SK-N-SH treated with all-trans-retinoic acid at 6 μM for 48 hours (cell line): Measurements from ENCODE around the gene COBL.

Experiments used
- ATAC-seq: fragments of 200-7000 bp; cut with Tn5 transposase; 3 replicates; pipeline ENCODE4 v1.9.1; 2020; ENCODE audit warnings: mild to moderate bottlenecking, moderate library complexity
- ARNTL ChIP-seq: fragments of 450-650 bp; formaldehyde crosslinking; IDR thresholded peaks from 2 replicates; pipeline ENCODE4 v1.5.0; 2020; ENCODE audit warnings: low read depth, mild to moderate bottlenecking, moderate library complexity, borderline replicate concordance
- BACH2 ChIP-seq: fragments of 250-450 bp; sonication (Bioruptor Pico); IDR thresholded peaks from 2 replicates; pipeline ENCODE4 v1.9.0; 2021; ENCODE audit warnings: mild to moderate bottlenecking, borderline replicate concordance
- ESRRG ChIP-seq: fragments of 250-450 bp; sonication (Bioruptor Pico); IDR thresholded peaks from 2 replicates; pipeline ENCODE4 v1.6.1; 2021; ENCODE audit warnings: mild to moderate bottlenecking
- GLIS3 ChIP-seq: fragments of 250-450 bp; sonication (Bioruptor Pico); IDR thresholded peaks from 2 replicates; pipeline ENCODE4 v1.5.0; 2020; ENCODE audit warnings: mild to moderate bottlenecking, moderate library complexity
- ISL1 ChIP-seq: fragments of 250-450 bp; sonication (Bioruptor Pico); IDR thresholded peaks from 2 replicates; pipeline ENCODE4 v2.1.2; 2022; ENCODE audit warnings: mild to moderate bottlenecking, moderate library complexity
- OSR1 ChIP-seq: fragments of 250-450 bp; sonication (Bioruptor Pico); IDR thresholded peaks from 2 replicates; pipeline ENCODE4 v1.8.0; 2022; ENCODE audit warnings: moderate library complexity, mild to moderate bottlenecking, inconsistent platforms
- PPARA ChIP-seq: fragments of 250-450 bp; sonication (Bioruptor Pico); IDR thresholded peaks from 2 replicates; pipeline ENCODE4 v1.5.0; 2020; ENCODE audit warnings: mild to moderate bottlenecking, borderline replicate concordance
- RARB ChIP-seq: fragments of 250-450 bp; sonication (Bioruptor Pico); IDR thresholded peaks from 2 replicates; pipeline ENCODE4 v1.8.0; 2021; ENCODE audit warnings: mild to moderate bottlenecking, moderate library complexity
- SNAI2 ChIP-seq: fragments of 250-450 bp; sonication (Bioruptor Pico); IDR thresholded peaks from 2 replicates; pipeline ENCODE4 v1.5.0; 2020; ENCODE audit warnings: mild to moderate bottlenecking, moderate library complexity
- TCF4 ChIP-seq: fragments of 250-450 bp; sonication (Bioruptor Pico); IDR thresholded peaks from 2 replicates; pipeline ENCODE4 v1.8.0; 2021; ENCODE audit warnings: mild to moderate bottlenecking, moderate library complexity, borderline replicate concordance
- TOX ChIP-seq: fragments of 250-450 bp; sonication (Bioruptor Pico); IDR thresholded peaks from 2 replicates; pipeline ENCODE4 v1.8.0; 2021; ENCODE audit warnings: mild to moderate bottlenecking, moderate library complexity, borderline replicate concordance
- ZC3H10 ChIP-seq: fragments of 250-450 bp; sonication (Bioruptor Pico); IDR thresholded peaks from 2 replicates; pipeline ENCODE4 v1.5.1; 2021; ENCODE audit warnings: mild to moderate bottlenecking, moderate library complexity
- ZFP3 ChIP-seq: fragments of 250-450 bp; sonication (Bioruptor Pico); IDR thresholded peaks from 2 replicates; pipeline ENCODE4 v1.5.0; 2020; ENCODE audit warnings: mild to moderate bottlenecking, moderate library complexity
- ZFP30 ChIP-seq: fragments of 450-650 bp; formaldehyde crosslinking; IDR thresholded peaks from 2 replicates; pipeline ENCODE4 v1.5.0; 2022; ENCODE audit warnings: mild to moderate bottlenecking, moderate library complexity
- ZNF565 ChIP-seq: fragments of 450-650 bp; formaldehyde crosslinking; conservative IDR thresholded peaks from 2 replicates; pipeline ENCODE4 v1.5.0; 2020; ENCODE audit warnings: low read depth, mild to moderate bottlenecking, moderate library complexity
- ZNF70 ChIP-seq: fragments of 450-650 bp; formaldehyde crosslinking; IDR thresholded peaks from 2 replicates; pipeline ENCODE4 v1.5.0; 2020; ENCODE audit warnings: mild to moderate bottlenecking, moderate library complexity
- ZNF8 ChIP-seq: fragments of 450-650 bp; formaldehyde crosslinking; IDR thresholded peaks from 2 replicates; pipeline ENCODE4 v1.5.0; 2020; ENCODE audit warnings: mild to moderate bottlenecking, moderate library complexity
- TF ChIP-seq, protein P1 (sequence below): fragments of 250-450 bp; sonication (Bioruptor Pico); IDR thresholded peaks from 2 replicates; pipeline ENCODE4 v1.5.1; 2020; ENCODE audit warnings: low read depth, mild to moderate bottlenecking, moderate library complexity
- TF ChIP-seq, protein P2 (sequence below): fragments of 250-450 bp; sonication (Bioruptor Pico); IDR thresholded peaks from 2 replicates; pipeline ENCODE4 v1.5.0; 2020; ENCODE audit warnings: mild to moderate bottlenecking, moderate library complexity
- TF ChIP-seq, protein P3 (sequence below): fragments of 250-450 bp; sonication (Bioruptor Pico); IDR thresholded peaks from 2 replicates; pipeline ENCODE4 v1.8.0; 2021; ENCODE audit warnings: low read depth, mild to moderate bottlenecking, moderate library complexity, borderline replicate concordance
- TF ChIP-seq, protein P4 (sequence below): fragments of 250-450 bp; sonication (Bioruptor Pico); IDR thresholded peaks from 2 replicates; pipeline ENCODE4 v1.5.1; 2021; ENCODE audit warnings: mild to moderate bottlenecking, moderate library complexity
- TF ChIP-seq, protein P5 (sequence below): fragments of 250-450 bp; sonication (Bioruptor Pico); IDR thresholded peaks from 2 replicates; pipeline ENCODE4 v1.8.0; 2020; ENCODE audit warnings: mild to moderate bottlenecking, moderate library complexity, borderline replicate concordance

COBL gene, protein sequence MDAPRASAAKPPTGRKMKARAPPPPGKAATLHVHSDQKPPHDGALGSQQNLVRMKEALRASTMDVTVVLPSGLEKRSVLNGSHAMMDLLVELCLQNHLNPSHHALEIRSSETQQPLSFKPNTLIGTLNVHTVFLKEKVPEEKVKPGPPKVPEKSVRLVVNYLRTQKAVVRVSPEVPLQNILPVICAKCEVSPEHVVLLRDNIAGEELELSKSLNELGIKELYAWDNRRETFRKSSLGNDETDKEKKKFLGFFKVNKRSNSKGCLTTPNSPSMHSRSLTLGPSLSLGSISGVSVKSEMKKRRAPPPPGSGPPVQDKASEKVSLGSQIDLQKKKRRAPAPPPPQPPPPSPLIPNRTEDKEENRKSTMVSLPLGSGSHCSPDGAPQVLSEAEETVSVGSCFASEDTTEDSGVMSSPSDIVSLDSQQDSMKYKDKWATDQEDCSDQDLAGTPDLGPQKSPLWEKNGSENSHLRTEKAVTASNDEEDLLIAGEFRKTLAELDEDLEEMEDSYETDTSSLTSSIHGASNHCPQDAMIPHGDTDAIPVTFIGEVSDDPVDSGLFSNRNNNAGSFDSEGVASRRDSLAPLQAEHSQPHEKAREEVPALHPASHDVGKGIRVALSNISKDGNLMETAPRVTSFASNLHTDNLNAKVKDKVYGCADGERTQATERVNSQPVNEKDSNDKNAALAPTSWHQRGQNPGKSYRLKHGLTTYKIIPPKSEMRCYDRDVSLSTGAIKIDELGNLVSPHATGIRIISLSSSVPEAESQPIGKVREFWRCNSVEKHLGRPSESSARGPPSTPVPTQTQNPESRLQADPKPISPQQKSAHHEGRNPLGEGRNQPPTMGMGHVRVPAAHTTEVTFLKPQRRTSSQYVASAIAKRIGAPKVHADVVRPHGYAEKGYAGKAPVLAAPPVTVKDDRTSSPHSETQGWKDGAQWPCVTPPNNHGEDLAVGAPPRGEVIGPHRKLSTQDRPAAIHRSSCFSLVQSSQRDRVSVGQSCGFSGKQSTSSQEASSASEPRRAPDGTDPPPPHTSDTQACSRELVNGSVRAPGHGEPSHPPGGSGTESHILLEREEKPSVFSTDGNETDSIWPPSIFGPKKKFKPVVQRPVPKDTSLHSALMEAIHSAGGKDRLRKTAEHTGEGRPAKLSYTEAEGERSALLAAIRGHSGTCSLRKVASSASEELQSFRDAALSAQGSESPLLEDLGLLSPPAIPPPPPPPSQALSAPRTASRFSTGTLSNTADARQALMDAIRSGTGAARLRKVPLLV

DNA sequence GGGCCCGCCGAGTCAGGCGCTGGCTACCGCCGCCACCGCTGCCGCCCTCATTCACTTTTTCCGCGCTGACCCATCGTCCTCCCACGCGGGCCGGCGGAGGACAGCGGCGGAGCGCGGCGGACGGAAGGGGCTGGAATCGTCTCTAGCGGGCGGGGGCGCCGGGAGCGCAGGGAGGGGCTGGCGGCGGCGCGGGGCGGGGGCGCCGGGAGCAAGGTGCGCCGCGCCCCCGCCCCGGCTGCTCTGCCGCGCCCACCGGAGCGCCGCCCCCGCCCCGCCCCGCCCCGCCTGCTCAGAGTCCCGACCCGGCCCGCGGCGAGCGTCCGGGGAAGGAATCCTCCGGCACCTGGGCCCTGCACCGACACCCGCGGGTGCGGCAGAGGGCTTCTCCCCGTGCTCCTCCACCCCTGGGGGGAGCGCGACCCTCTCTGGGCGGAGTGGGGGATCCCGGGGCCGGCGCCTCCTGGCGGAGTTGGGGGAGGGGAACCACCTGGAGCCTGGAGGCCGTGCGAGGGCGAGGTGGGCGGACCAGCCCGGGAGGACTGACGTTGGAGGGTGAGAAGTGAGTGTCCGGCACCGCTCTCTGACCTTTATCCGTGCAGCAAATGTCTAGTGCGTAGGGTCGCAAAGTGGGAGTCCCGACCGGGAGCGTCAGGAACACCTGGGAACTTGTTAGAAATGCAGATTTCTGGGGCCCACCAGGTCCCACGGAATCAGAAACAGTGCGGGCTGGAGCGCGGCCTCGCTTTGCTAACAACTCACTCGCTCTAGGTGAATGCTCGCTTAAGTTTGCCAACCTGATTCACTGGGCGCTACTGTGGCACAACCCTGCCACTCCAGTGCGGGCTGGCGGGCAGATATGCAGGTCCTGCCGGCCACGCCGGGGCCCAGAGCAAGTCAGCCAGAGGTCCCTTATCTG lies at the start of gene COBL:
Gene COBL (minus strand): TSS at position 144 of the 916 bp plus-strand sequence. CDS start 176 bp downstream, outside the sequence.
- no peak for ATAC-seq
- no peak for TF ChIP-seq ZNF565 (CRISPR knock-in tag)
- TF ChIP-seq, protein P1, sequence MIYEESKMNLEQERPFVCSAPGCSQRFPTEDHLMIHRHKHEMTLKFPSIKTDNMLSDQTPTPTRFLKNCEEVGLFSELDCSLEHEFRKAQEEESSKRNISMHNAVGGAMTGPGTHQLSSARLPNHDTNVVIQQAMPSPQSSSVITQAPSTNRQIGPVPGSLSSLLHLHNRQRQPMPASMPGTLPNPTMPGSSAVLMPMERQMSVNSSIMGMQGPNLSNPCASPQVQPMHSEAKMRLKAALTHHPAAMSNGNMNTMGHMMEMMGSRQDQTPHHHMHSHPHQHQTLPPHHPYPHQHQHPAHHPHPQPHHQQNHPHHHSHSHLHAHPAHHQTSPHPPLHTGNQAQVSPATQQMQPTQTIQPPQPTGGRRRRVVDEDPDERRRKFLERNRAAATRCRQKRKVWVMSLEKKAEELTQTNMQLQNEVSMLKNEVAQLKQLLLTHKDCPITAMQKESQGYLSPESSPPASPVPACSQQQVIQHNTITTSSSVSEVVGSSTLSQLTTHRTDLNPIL (CRISPR knock-in tag): no peak
- TF ChIP-seq TCF4 (CRISPR knock-in tag): no peak
- TF ChIP-seq ESRRG (CRISPR knock-in tag): no peak
- TF ChIP-seq RARB (CRISPR knock-in tag): no peak
- no peak for TF ChIP-seq GLIS3 (CRISPR knock-in tag)
- TF ChIP-seq ZFP3 (CRISPR knock-in tag): no peak
- TF ChIP-seq, protein P2, sequence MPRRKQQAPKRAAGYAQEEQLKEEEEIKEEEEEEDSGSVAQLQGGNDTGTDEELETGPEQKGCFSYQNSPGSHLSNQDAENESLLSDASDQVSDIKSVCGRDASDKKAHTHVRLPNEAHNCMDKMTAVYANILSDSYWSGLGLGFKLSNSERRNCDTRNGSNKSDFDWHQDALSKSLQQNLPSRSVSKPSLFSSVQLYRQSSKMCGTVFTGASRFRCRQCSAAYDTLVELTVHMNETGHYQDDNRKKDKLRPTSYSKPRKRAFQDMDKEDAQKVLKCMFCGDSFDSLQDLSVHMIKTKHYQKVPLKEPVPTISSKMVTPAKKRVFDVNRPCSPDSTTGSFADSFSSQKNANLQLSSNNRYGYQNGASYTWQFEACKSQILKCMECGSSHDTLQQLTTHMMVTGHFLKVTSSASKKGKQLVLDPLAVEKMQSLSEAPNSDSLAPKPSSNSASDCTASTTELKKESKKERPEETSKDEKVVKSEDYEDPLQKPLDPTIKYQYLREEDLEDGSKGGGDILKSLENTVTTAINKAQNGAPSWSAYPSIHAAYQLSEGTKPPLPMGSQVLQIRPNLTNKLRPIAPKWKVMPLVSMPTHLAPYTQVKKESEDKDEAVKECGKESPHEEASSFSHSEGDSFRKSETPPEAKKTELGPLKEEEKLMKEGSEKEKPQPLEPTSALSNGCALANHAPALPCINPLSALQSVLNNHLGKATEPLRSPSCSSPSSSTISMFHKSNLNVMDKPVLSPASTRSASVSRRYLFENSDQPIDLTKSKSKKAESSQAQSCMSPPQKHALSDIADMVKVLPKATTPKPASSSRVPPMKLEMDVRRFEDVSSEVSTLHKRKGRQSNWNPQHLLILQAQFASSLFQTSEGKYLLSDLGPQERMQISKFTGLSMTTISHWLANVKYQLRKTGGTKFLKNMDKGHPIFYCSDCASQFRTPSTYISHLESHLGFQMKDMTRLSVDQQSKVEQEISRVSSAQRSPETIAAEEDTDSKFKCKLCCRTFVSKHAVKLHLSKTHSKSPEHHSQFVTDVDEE (CRISPR knock-in tag): no peak
- TF ChIP-seq ZNF8 (CRISPR knock-in tag): no peak
- TF ChIP-seq ZNF70: no peak
- no peak for TF ChIP-seq OSR1
- TF ChIP-seq ISL1 (CRISPR knock-in tag): no peak
- no peak for TF ChIP-seq BACH2 (CRISPR knock-in tag)
- TF ChIP-seq, protein P3, sequence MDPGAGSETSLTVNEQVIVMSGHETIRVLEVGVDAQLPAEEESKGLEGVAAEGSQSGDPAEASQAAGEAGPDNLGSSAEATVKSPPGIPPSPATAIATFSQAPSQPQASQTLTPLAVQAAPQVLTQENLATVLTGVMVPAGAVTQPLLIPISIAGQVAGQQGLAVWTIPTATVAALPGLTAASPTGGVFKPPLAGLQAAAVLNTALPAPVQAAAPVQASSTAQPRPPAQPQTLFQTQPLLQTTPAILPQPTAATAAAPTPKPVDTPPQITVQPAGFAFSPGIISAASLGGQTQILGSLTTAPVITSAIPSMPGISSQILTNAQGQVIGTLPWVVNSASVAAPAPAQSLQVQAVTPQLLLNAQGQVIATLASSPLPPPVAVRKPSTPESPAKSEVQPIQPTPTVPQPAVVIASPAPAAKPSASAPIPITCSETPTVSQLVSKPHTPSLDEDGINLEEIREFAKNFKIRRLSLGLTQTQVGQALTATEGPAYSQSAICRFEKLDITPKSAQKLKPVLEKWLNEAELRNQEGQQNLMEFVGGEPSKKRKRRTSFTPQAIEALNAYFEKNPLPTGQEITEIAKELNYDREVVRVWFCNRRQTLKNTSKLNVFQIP: no peak
- TF ChIP-seq, protein P4, sequence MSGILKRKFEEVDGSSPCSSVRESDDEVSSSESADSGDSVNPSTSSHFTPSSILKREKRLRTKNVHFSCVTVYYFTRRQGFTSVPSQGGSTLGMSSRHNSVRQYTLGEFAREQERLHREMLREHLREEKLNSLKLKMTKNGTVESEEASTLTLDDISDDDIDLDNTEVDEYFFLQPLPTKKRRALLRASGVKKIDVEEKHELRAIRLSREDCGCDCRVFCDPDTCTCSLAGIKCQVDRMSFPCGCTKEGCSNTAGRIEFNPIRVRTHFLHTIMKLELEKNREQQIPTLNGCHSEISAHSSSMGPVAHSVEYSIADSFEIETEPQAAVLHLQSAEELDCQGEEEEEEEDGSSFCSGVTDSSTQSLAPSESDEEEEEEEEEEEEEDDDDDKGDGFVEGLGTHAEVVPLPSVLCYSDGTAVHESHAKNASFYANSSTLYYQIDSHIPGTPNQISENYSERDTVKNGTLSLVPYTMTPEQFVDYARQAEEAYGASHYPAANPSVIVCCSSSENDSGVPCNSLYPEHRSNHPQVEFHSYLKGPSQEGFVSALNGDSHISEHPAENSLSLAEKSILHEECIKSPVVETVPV (CRISPR knock-in tag): no peak
- no peak for TF ChIP-seq ZC3H10 (CRISPR knock-in tag)
- no peak for TF ChIP-seq ARNTL (CRISPR knock-in tag)

DNA sequence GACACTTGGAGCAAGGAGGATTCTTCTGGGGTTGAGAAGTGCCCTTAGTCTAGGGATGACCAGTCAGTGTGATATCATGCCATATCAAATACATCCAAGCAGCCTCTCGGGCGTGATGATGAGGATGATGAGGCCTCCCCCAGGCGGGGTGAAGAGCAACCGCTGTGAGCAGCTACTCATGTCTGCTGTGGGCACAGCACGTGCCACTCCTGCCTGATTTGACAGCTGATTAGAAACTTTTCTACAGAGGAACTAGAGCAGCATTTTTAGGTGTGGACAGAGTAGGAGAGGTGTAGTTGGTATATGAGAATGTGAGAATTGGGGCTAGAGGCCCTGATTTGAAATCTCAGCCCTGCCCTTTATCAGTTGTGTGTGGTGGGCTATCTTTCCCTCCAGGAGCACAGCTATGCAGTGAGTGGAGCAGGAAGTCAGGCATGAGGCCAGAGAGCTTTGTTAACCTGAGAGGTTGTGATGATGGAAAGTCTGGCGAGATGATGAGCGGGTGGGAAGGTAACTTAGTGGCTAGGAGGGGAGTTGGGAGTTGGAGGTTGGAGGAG lies 49.6 kb upstream of the COBL start:
- ATAC-seq: no peak
- TF ChIP-seq TCF4 (CRISPR knock-in tag): no peak
- no peak for TF ChIP-seq PPARA (CRISPR knock-in tag)
- TF ChIP-seq TOX: no peak
- TF ChIP-seq, protein P5, sequence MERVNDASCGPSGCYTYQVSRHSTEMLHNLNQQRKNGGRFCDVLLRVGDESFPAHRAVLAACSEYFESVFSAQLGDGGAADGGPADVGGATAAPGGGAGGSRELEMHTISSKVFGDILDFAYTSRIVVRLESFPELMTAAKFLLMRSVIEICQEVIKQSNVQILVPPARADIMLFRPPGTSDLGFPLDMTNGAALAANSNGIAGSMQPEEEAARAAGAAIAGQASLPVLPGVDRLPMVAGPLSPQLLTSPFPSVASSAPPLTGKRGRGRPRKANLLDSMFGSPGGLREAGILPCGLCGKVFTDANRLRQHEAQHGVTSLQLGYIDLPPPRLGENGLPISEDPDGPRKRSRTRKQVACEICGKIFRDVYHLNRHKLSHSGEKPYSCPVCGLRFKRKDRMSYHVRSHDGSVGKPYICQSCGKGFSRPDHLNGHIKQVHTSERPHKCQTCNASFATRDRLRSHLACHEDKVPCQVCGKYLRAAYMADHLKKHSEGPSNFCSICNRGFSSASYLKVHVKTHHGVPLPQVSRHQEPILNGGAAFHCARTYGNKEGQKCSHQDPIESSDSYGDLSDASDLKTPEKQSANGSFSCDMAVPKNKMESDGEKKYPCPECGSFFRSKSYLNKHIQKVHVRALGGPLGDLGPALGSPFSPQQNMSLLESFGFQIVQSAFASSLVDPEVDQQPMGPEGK: no peak
- no peak for TF ChIP-seq BACH2 (CRISPR knock-in tag)
- TF ChIP-seq SNAI2: no peak
- no peak for TF ChIP-seq ZFP30
- TF ChIP-seq, protein P3: no peak
- no peak for TF ChIP-seq ARNTL (CRISPR knock-in tag)
